ENCODE results near the gene SEMA3B. TPM values are rescaled to one million over a fixed set of nuclear protein-coding genes. Genes with fewer than 3 reads are reported as not detected.
A peak's percentile ranks its signal among the peaks of the same experiment; 100 is the strongest.

Gene SEMA3B
- total and polyA plus RNA-seq, 9 of the 15 experiments (the other 6 are each of a cell fraction or from before 2014, with no cell fraction given), result 0.03 to 1.8 (median 0.55) TPM; not detected in 1

DNA sequence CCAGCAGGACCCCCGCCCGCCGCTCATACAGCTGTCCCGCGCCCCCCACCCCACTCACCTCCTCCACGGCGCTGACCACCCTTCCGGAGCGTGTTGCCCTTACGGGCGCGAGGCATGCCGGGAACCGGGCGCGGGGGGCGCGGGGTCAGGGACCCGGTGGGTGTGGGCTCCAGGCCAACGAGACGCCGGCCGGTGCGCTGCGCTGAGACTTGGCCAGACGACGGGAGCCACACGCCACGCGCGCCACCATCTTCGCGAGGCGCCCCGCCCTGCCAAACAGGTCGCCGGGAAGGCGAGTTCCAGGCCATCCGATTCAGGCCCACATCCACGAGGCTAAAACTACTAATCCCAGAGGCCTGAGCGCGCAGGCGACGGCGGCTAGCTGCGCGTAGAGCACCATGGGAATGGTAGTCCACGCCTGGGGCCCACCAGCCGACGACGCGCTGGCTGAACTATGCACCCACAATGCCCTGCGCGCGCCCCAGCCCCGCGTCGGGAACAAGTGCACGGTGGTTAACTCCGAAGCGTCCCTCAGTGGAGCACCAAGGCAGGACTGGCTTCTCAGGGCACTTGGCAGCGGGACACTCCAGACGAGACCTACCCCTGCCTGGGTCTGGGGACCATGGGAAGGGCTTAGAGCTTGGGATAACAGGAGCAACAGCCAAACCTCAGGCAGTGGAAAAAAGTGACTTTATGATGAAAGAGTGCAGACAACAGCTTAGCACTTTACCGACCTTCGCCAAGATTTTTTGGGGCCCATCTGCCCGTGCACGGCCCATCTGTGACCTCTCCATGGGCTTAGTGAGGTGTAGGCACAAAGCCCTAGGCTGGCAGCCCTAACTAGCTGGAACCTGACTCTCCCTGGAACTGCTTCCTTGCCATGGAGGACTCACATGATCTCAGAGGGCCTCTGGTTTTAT is 23.5 kb downstream of the SEMA3B start, which contains the start of gene IFRD2 (continued):
- TF ChIP-seq, protein P1, sequence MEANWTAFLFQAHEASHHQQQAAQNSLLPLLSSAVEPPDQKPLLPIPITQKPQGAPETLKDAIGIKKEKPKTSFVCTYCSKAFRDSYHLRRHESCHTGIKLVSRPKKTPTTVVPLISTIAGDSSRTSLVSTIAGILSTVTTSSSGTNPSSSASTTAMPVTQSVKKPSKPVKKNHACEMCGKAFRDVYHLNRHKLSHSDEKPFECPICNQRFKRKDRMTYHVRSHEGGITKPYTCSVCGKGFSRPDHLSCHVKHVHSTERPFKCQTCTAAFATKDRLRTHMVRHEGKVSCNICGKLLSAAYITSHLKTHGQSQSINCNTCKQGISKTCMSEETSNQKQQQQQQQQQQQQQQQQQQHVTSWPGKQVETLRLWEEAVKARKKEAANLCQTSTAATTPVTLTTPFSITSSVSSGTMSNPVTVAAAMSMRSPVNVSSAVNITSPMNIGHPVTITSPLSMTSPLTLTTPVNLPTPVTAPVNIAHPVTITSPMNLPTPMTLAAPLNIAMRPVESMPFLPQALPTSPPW (CRISPR knock-in tag; IDR thresholded peaks at IDR 0.05), result peak; percentile 83
- TF ChIP-seq BCOR (IDR thresholded peaks at IDR 0.05) (no peak), BACH1 (tag; IDR thresholded peaks at IDR 0.05) (peak; percentile 85; the same call in 1 of the 2 replicates), ERF (CRISPR knock-in tag; IDR thresholded peaks at IDR 0.05) (peak; percentile 93), HIVEP1 (CRISPR knock-in tag; IDR thresholded peaks at IDR 0.05) (no peak), KLF1 (tag; IDR thresholded peaks at IDR 0.05) (peak; percentile 87), ZNF143 (CRISPR knock-in tag; IDR thresholded peaks at IDR 0.05) (peak; percentile 99), C11orf30 (IDR thresholded peaks at IDR 0.05; ENCODE audit: low read depth) (peak; percentile 88), GABPA (tag; conservative IDR thresholded peaks at IDR 0.05; ENCODE audit: low read depth) (peak; percentile 63), SMAD4 (CRISPR knock-in tag; conservative IDR thresholded peaks at IDR 0.05) (peak; percentile 89), PRPF4 (IDR thresholded peaks at IDR 0.05; ENCODE audit: insufficient read depth, low read depth, low read length, poor library complexity, severe bottlenecking) (no peak), GABPB2 (CRISPR knock-in tag; conservative IDR thresholded peaks at IDR 0.05) (no peak)
- TF ChIP-seq, protein P2, sequence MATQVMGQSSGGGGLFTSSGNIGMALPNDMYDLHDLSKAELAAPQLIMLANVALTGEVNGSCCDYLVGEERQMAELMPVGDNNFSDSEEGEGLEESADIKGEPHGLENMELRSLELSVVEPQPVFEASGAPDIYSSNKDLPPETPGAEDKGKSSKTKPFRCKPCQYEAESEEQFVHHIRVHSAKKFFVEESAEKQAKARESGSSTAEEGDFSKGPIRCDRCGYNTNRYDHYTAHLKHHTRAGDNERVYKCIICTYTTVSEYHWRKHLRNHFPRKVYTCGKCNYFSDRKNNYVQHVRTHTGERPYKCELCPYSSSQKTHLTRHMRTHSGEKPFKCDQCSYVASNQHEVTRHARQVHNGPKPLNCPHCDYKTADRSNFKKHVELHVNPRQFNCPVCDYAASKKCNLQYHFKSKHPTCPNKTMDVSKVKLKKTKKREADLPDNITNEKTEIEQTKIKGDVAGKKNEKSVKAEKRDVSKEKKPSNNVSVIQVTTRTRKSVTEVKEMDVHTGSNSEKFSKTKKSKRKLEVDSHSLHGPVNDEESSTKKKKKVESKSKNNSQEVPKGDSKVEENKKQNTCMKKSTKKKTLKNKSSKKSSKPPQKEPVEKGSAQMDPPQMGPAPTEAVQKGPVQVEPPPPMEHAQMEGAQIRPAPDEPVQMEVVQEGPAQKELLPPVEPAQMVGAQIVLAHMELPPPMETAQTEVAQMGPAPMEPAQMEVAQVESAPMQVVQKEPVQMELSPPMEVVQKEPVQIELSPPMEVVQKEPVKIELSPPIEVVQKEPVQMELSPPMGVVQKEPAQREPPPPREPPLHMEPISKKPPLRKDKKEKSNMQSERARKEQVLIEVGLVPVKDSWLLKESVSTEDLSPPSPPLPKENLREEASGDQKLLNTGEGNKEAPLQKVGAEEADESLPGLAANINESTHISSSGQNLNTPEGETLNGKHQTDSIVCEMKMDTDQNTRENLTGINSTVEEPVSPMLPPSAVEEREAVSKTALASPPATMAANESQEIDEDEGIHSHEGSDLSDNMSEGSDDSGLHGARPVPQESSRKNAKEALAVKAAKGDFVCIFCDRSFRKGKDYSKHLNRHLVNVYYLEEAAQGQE (IDR thresholded peaks at IDR 0.05; ENCODE audit: borderline replicate concordance), result no peak
- TF ChIP-seq, protein P2 (CRISPR knock-in tag; IDR thresholded peaks at IDR 0.05; ENCODE audit: low read depth), result peak; percentile 55; the same call in 1 of the 2 replicates
